Activated T-helper 9 cell treated with anti-CD3 and anti-CD28 coated beads, Interleukin-2, amount 50 U/mL, for 16 hours (primary cell): ENCODE results near the gene NELL1.

ENCODE experiments used
- DNase-seq: peaks from one replicate; pipeline ENCODE4 v3.0.0-alpha.2; 2020; ENCODE audit warnings: low read depth

NELL1 gene

GRCh38 chr11:20874358-20874757, 205.0 kb downstream of the NELL1 start:
- DNase-seq, result no peak

- no peak for DNase-seq
These were observed 206.5 kb downstream of the NELL1 start for GRCh38 chr11:20875889-20876288.

GRCh38 chr11:20876738-20877137, 207.4 kb downstream of the NELL1 start:
- no peak for DNase-seq

GRCh38 chr11:20880094-20880493, 210.7 kb downstream of the NELL1 start:
- DNase-seq, result no peak

GRCh38 chr11:20881328-20882079, 212.1 kb downstream of the NELL1 start:
- no peak for DNase-seq

GRCh38 chr11:20887137-20887536, 217.8 kb downstream of the NELL1 start:
- no peak for DNase-seq

- no peak for DNase-seq
These were observed 224.9 kb downstream of the NELL1 start for GRCh38 chr11:20894296-20894695.

- DNase-seq, result no peak
These were observed 240.8 kb downstream of the NELL1 start for GRCh38 chr11:20909995-20910726.

- no peak for DNase-seq
These were observed 241.3 kb downstream of the NELL1 start for GRCh38 chr11:20910733-20911132.

GRCh38 chr11:20912065-20912821, 242.9 kb downstream of the NELL1 start:
- no peak for DNase-seq

- DNase-seq, result no peak
These were observed 243.6 kb downstream of the NELL1 start for GRCh38 chr11:20912922-20913512.

- DNase-seq, result no peak
These were observed 247.9 kb downstream of the NELL1 start for GRCh38 chr11:20917306-20917705.

GRCh38 chr11:20926799-20927540, 257.6 kb downstream of the NELL1 start:
- no peak for DNase-seq

- no peak for DNase-seq
These were observed 261.6 kb downstream of the NELL1 start for GRCh38 chr11:20931029-20931428.

GRCh38 chr11:20933086-20933485, 263.7 kb downstream of the NELL1 start:
- no peak for DNase-seq

GRCh38 chr11:20933958-20934357, 264.6 kb downstream of the NELL1 start:
- no peak for DNase-seq

GRCh38 chr11:20934516-20934915, 265.1 kb downstream of the NELL1 start:
- DNase-seq, result no peak

- no peak for DNase-seq
These were observed 268.4 kb downstream of the NELL1 start for GRCh38 chr11:20937826-20938225.

- no peak for DNase-seq
These were observed 280.2 kb downstream of the NELL1 start for GRCh38 chr11:20949585-20949984.

- no peak for DNase-seq
These were observed 293.2 kb downstream of the NELL1 start for GRCh38 chr11:20962581-20962980.

- DNase-seq, result no peak
These were observed 294.2 kb downstream of the NELL1 start for GRCh38 chr11:20963596-20963995.

- DNase-seq, result no peak
These were observed 295.6 kb downstream of the NELL1 start for GRCh38 chr11:20964985-20965384.
